GM10248 (cell line): ENCODE measurements around the gene SPAG16.

Experiments used
- CTCF ChIA-PET: fragments of 300-600 bp; sonication (Branson Sonifier 250); formaldehyde crosslinking; extraction: SDS; loops from one replicate; lab custom pipeline; 2021; ENCODE audit warnings: antibody characterized with exemption; lab: Yijun Ruan, JAX
- POLR2A ChIA-PET: fragments of 350-650 bp; sonication (Branson Sonifier 250); formaldehyde crosslinking; extraction: SDS; loops from one replicate; lab custom pipeline; 2020; ENCODE audit warnings: antibody characterized with exemption; lab: Yijun Ruan, JAX
- DNase-seq: peaks from one replicate; pipeline ENCODE4 v3.0.0; 2012; ENCODE audit errors: extremely low spot score
- TF ChIP-seq, protein P1 (sequence below): IDR thresholded peaks from 2 replicates; pipeline ENCODE4 v1.5.1; 2012; ENCODE audit warnings: mild to moderate bottlenecking, low read depth; ENCODE audit errors: extremely low read depth, missing control alignments, control extremely low read depth

SPAG16 gene

DNA sequence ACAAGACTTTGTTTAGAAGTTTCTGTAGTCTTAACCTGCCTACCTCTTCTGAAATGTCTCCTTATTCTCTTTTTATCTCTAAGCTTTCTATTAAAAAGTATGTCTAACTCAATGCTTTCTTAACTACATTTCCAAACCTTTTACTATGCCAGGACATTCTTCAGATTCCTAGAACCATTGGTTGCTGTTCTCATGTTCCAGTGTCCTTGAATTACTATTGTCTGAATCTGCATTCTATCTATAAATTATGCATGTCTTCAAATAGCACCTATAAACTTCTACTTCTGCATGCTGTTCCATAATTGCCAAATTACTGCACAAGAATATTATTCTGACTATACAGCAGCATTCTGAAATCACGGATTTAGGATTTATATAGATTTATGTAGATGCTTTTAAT, 960.6 kb downstream of the SPAG16 start:
- POLR2A ChIA-PET, result no interaction called here
- TF ChIP-seq, protein P1, sequence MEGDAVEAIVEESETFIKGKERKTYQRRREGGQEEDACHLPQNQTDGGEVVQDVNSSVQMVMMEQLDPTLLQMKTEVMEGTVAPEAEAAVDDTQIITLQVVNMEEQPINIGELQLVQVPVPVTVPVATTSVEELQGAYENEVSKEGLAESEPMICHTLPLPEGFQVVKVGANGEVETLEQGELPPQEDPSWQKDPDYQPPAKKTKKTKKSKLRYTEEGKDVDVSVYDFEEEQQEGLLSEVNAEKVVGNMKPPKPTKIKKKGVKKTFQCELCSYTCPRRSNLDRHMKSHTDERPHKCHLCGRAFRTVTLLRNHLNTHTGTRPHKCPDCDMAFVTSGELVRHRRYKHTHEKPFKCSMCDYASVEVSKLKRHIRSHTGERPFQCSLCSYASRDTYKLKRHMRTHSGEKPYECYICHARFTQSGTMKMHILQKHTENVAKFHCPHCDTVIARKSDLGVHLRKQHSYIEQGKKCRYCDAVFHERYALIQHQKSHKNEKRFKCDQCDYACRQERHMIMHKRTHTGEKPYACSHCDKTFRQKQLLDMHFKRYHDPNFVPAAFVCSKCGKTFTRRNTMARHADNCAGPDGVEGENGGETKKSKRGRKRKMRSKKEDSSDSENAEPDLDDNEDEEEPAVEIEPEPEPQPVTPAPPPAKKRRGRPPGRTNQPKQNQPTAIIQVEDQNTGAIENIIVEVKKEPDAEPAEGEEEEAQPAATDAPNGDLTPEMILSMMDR, result no peak

DNA sequence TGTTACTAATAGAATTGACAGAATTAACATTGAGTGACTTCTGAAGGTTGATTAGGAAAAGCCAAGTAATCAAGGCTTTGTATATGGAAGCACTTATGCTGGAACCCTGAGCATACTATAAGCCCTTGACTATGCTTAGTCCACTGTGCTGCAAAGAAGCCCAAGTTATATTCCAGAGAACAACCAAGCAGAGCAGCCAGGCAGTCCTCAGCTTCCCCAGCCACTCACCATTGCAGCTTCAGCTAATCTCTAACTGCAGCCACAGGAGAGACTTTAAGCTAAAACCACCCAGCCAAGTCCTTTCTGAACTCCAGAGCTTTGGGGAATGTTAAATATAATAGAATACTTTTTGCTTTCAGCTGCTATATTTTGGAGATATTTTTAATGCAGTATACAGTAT, 962.2 kb downstream of the SPAG16 start:
- TF ChIP-seq, protein P1, result no peak
- POLR2A ChIA-PET, result no interaction called here
- CTCF ChIA-PET, result interaction anchor here (1.7 kb wide), 1 partner anchor 17 kb away, joined by 4 read pairs; no protein-coding TSS in a partner anchor
- no peak for DNase-seq

More for the DNA sequence above, 960.6 kb downstream of the SPAG16 start:
- DNase-seq, result no peak
- CTCF ChIA-PET, result interaction anchor here (0.9 kb wide), 1 partner anchor 10 kb away, joined by 3 read pairs; no protein-coding TSS in a partner anchor

DNA sequence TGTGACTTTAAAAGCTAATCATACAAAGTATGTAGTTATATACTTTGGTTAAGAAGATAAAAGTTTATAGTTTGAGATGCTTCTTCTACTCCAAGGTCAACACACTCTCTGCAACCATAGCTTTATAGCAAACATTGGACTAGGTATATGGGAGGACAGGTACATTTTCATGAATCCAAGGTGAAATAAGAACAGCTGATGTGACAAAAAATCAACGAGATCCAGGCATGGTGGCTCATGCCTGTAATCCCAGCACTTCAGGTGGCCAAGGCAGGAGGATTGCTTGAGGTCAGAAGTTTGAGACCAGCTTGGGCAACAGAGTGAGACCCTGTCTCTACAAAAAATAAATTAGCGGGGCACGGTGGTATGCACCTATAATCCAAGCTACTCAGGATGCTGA, 963.3 kb downstream of the SPAG16 start:
- DNase-seq, result no peak
- ChIA-PET POLR2A (no interaction called here), CTCF (interaction anchor here (1.7 kb wide), 1 partner anchor 18 kb away, joined by 4 read pairs; no protein-coding TSS in a partner anchor)
- TF ChIP-seq, protein P1, result no peak

DNA sequence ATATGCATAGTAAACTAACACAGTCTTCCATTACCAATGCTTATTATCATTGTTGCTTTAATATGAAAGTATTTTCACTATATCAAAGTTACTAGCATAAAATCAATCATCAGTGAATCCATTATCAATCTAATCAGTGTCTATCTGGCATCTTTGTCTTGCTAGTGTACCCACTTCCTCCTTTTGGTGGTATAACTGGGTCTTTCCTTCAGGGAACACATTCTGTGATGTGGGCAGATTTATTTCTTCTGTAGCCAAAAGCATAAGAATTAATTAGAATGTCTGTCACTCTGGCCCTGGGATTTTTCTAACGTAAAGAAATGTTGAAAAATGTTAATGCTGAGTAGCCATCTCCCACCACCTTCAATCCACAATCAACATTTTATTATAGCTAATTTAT, 970.8 kb downstream of the SPAG16 start:
- ChIA-PET POLR2A (no interaction called here), CTCF (no interaction called here)
- TF ChIP-seq, protein P1, result no peak
- no peak for DNase-seq

DNA sequence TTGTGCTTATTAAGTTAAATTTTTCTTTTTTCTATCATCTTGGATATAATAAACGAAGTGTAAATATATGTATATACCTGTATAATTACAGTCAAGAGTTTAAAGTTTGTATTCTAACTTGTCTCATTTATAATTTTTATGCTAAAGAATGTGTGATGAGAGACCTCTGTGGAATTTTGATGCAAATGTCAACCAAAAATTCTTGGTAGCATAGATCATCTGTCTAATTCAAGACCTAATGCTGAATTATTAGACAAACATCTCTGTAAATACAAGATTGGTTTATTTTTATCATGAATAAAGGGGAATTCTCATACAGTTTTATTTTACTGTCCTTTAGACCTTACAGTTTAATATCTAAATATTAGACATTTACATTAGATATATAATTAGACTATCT, 977.4 kb downstream of the SPAG16 start:
- ChIA-PET CTCF (no interaction called here), POLR2A (no interaction called here)
- no peak for DNase-seq
- TF ChIP-seq, protein P1, result no peak

DNA sequence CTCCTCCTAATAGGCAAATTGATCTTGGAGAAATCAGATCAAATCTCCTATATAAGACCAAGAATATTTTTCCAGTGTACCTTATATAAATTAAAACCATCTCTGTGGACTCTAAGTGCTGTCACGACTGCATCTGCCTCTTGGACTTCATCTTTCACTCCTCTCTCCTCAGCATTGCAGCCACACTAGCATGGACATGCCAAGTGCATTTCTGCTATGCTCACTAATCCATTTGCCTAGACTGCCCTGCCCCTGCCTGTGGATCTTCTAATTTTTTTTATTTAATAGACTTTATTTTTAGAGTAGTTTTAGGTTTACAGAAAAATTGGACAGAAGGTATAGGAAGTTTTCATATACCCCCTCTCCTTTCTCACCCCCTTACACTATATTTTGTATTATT, 979.9 kb downstream of the SPAG16 start:
- ChIA-PET CTCF (no interaction called here), POLR2A (no interaction called here)
- TF ChIP-seq, protein P1, result no peak
- DNase-seq, result no peak
